AG04450 (cell line): Measurements from ENCODE around the gene ZNF488. TPM values are rescaled to one million over a fixed set of nuclear protein-coding genes. Genes with fewer than 3 reads are reported as not detected.

Experiments
- CTCF ChIA-PET: fragments of 300-600, 350-600 bp; formaldehyde crosslinking; extraction: SDS; loops from one replicate; lab custom pipeline; 2022; ENCODE audit warnings: antibody characterized with exemption, inconsistent platforms; lab: Charles Lee
- POLR2A ChIA-PET: fragments of 350-600 bp; formaldehyde crosslinking; extraction: SDS; loops from one replicate; lab custom pipeline; 2021; ENCODE audit warnings: antibody characterized with exemption, inconsistent platforms; lab: Yijun Ruan, JAX
- DNase-seq: peaks from one replicate; pipeline ENCODE4 v3.0.0-alpha.2; 2011; ENCODE audit warnings: low read depth, low spot score
- H3K27ac ChIP-seq: one replicate; pipeline ENCODE4 v1.5.1; 2012; ENCODE audit warnings: low read depth, low read length, control low read depth
- H3K27me3 ChIP-seq: one replicate; pipeline ENCODE4 v1.6.0; 2012; ENCODE audit warnings: low read length; ENCODE audit not compliant: control insufficient read depth, insufficient read depth
- H3K4me3 ChIP-seq: 2 replicates; pipeline ENCODE4 v1.5.1; 2011; ENCODE audit warnings: mild to moderate bottlenecking, low read depth, low read length, control low read depth
- H3K9me3 ChIP-seq: 2 replicates; pipeline ENCODE4 v1.5.1; 2012; ENCODE audit warnings: low read length; ENCODE audit not compliant: control insufficient read depth, insufficient read depth
- polyA plus RNA-seq: library from polyadenylated mRNA; depleted of rRNA; stranded (reverse); fragments of >200 nt; gene quantifications from 2 replicates; pipeline ENCODE4 v1.2.3, GENCODE V29; 2011
- TF ChIP-seq, protein P1 (sequence below): IDR thresholded peaks from 2 replicates; pipeline ENCODE4 v1.5.1; 2011; ENCODE audit warnings: low read depth, low read length, control low read depth, inconsistent platforms

The ZNF488 gene
- polyA plus RNA-seq, 1 experiment = 0.16 TPM

- Histone ChIP-seq H3K9me3 (peaks cover 3% of the 10 kb centered on the region), H3K27me3 (peaks cover 8% of the 10 kb centered on the region), H3K27ac (peak overlapping the region; percentile 61), H3K4me3 (no peak overlapping the region)
- ChIA-PET CTCF (interaction anchor here (0.6 kb wide), 2 partner anchors 24 to 60 kb away, joined by 3 read pairs; no protein-coding TSS in a partner anchor), POLR2A (no interaction called here)
- peak; percentile 61 for DNase-seq
- TF ChIP-seq, protein P1, sequence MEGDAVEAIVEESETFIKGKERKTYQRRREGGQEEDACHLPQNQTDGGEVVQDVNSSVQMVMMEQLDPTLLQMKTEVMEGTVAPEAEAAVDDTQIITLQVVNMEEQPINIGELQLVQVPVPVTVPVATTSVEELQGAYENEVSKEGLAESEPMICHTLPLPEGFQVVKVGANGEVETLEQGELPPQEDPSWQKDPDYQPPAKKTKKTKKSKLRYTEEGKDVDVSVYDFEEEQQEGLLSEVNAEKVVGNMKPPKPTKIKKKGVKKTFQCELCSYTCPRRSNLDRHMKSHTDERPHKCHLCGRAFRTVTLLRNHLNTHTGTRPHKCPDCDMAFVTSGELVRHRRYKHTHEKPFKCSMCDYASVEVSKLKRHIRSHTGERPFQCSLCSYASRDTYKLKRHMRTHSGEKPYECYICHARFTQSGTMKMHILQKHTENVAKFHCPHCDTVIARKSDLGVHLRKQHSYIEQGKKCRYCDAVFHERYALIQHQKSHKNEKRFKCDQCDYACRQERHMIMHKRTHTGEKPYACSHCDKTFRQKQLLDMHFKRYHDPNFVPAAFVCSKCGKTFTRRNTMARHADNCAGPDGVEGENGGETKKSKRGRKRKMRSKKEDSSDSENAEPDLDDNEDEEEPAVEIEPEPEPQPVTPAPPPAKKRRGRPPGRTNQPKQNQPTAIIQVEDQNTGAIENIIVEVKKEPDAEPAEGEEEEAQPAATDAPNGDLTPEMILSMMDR = no peak
Observed at GRCh38 chr10:47402641-47403301, 18.7 kb upstream of the ZNF488 start.

GRCh38 chr10:47401874-47402640 is 18.0 kb upstream of the ZNF488 start:
- no peak for DNase-seq
- TF ChIP-seq, protein P1 = no peak
- peak overlapping the region; percentile 31 for H3K27ac ChIP-seq
- CTCF ChIA-PET = interaction anchor here (0.6 to 0.7 kb wide), 2 partner anchors 25 to 405 kb away, joined by 3 read pairs; no protein-coding TSS in a partner anchor
- peaks cover 8% of the 10 kb centered on the region for H3K27me3 ChIP-seq
- H3K4me3 ChIP-seq = no peak overlapping the region
- peaks cover 3% of the 10 kb centered on the region for H3K9me3 ChIP-seq
- POLR2A ChIA-PET = no interaction called here

DNA sequence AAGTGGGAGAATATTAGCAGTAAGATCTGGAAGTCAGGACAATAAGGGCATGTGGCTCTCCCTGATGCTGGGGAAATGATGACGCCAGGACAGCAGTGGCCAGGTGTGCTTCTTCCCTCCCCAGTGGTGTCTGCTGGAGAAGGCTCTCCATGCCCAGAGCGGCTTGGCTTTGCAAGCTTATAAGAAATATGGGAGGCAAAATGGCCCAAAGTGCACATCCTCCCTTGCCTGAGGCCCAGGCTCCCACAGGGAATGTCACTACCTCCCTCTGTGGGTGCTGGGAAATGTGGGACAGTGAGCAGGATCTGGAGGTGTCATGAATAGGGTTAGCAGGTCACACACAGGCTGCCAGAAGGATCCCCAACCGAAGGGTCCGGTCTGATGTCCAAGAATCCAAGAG is 17.1 kb upstream of the ZNF488 start:
- POLR2A ChIA-PET = no interaction called here
- CTCF ChIA-PET = no interaction called here

DNA sequence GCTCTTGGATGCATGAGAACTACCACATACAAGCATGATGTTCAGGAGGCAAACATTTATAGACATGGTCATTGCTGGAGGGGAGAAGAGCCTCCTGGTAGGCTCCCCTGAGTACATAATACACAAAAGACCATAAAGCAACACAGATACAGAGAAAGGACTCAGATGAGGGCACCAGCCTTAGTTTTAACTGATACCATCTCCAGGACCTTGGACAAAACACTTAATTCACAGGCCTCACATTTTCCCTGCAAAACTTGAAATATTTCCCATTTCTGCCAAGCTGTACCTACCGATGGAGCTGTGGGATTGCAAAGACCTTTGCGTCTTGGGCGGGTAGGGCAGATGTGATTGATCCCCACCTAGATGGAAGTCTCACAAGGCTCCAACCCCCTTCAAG is 16.7 kb upstream of the ZNF488 start:
- Histone ChIP-seq H3K4me3 (no peak overlapping the region), H3K27me3 (peaks cover 8% of the 10 kb centered on the region), H3K27ac (no peak overlapping the region), H3K9me3 (peaks cover 3% of the 10 kb centered on the region; the same call in 1 of the 2 replicates)
- TF ChIP-seq, protein P1 = no peak
- POLR2A ChIA-PET = no interaction called here
- no peak for DNase-seq
- CTCF ChIA-PET = no interaction called here

More for the DNA sequence above, 17.1 kb upstream of the ZNF488 start:
- H3K27ac ChIP-seq = no peak overlapping the region
- peaks cover 3% of the 10 kb centered on the region for H3K9me3 ChIP-seq
- H3K4me3 ChIP-seq = no peak overlapping the region
- DNase-seq = no peak
- TF ChIP-seq, protein P1 = no peak
- peaks cover 8% of the 10 kb centered on the region for H3K27me3 ChIP-seq

DNA sequence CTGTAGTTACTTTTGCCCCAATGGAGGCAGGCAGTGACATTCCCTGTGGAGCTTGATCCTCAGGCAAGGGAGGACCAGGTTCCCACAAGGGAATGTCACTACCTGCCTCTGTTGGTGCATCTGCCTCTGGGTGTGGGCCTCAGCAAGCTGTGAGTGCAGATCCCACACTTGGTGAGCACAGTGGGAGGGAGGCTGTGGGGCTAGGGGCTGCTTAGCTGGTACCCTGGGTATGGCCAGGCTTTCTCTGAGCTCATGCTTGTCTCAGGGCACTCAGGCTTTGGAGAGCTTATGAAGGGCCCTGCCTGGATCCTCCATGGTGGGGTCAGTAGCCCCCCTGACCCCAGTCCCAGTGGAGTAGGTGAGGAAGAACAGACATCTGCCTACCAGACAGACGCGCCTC is 16.2 kb upstream of the ZNF488 start:
- no peak overlapping the region for H3K4me3 ChIP-seq
- H3K9me3 ChIP-seq = peaks cover 6% of the 10 kb centered on the region; the same call in 1 of the 2 replicates
- no peak overlapping the region for H3K27ac ChIP-seq
- peaks cover 12% of the 10 kb centered on the region for H3K27me3 ChIP-seq
- TF ChIP-seq, protein P1 = no peak
- ChIA-PET POLR2A (no interaction called here), CTCF (no interaction called here)
- no peak for DNase-seq
